ENCODE data around the gene FHDC1.

Gene FHDC1

DNA sequence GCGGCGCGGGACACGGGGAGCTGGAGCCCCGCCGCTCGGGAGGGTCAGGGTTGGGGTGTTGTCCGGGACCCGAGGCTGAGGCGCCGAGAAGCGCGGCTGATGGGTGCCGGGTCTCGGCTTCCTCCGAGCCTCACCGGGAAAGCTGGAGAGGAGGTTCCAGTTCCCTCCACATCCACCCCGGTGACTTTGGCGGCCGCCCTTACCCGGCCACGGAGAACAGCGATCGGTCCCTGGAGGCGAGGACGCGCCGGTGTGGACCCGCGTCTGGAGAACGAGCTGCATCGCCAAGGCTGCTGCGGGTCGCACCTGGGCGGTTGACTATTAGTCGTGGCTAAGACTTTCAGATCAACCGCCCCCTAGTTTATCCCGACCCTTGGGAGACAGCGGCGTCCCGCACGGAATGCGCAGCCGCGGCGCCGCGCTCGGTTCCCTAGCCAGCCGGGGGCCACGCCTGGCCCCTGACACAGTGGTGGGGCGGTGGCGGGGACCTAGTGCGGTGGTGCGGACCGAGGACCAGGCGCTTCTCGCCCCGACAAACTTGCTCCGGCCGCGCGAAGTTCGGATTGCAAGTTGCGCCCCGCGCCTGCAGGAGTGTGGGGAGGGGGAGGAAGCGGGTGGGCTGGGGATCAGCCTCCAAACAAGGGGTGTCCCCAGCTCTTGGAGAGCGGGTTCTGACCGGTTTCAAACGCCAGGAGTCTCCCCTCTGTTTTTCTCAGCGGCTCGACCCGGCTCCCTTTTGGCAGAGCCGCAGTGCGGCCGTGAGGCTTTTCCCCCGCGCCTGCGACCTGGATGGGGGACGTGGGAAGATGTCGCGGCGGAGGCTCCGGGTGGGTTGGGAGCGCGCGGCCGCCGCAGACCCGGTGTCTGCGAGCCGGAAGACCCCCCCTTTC is 568 bp downstream of the FHDC1 start:
- peak overlapping the region; percentile 49 for H3K27ac ChIP-seq (ENCODE audit: low read depth, low read length)
- H3K36me3 ChIP-seq (ENCODE audit: control insufficient read depth, insufficient read depth, low read length): no peaks in the 10 kb centered on the region
- H4K5ac ChIP-seq (ENCODE audit: low read length): no peak overlapping the region
- peak overlapping the region; percentile 95 for H3K56ac ChIP-seq (ENCODE audit: low read length)
- H3K79me1 ChIP-seq (ENCODE audit: low read length): peaks cover 11% of the 10 kb centered on the region
- H3K4me1 ChIP-seq (ENCODE audit: control insufficient read depth, low read depth, low read length): no peaks in the 10 kb centered on the region
- no peak overlapping the region for H2AK5ac ChIP-seq (ENCODE audit: low read length)
- peak overlapping the region; percentile 85 for H3K4me3 ChIP-seq (ENCODE audit: low read length)
- H4K8ac ChIP-seq (ENCODE audit: low read depth, low read length): no peak overlapping the region
- peak; percentile 71 for DNase-seq
- H2BK15ac ChIP-seq (replicated peaks; ENCODE audit: low read depth): no peak overlapping the region
- no peak overlapping the region for H2BK120ac ChIP-seq (ENCODE audit: low read depth, low read length)
- no CpG with 5 or more reads among the region's 93 CpGs for WGBS (ENCODE audit: extremely low coverage, insufficient coverage, low lambda C conversion rate)
- H3K79me2 ChIP-seq (ENCODE audit: control insufficient read depth, insufficient read depth, low read length): peaks cover 26% of the 10 kb centered on the region
- H3K4ac ChIP-seq (ENCODE audit: low read depth, low read length): peak overlapping the region; percentile 62
- peak overlapping the region; percentile 89 for H3K9ac ChIP-seq (ENCODE audit: low read length)
- peak overlapping the region; percentile 87 for H3K4me2 ChIP-seq (ENCODE audit: low read length)
- H2BK5ac ChIP-seq (ENCODE audit: low read length): no peak overlapping the region
- H3K23ac ChIP-seq (ENCODE audit: low read length): peak overlapping the region; percentile 45
- H3K18ac ChIP-seq (ENCODE audit: low read length): peak overlapping the region; percentile 71
- H3K27me3 ChIP-seq (ENCODE audit: insufficient read depth, low read length, poor library complexity): no peaks in the 10 kb centered on the region

DNA sequence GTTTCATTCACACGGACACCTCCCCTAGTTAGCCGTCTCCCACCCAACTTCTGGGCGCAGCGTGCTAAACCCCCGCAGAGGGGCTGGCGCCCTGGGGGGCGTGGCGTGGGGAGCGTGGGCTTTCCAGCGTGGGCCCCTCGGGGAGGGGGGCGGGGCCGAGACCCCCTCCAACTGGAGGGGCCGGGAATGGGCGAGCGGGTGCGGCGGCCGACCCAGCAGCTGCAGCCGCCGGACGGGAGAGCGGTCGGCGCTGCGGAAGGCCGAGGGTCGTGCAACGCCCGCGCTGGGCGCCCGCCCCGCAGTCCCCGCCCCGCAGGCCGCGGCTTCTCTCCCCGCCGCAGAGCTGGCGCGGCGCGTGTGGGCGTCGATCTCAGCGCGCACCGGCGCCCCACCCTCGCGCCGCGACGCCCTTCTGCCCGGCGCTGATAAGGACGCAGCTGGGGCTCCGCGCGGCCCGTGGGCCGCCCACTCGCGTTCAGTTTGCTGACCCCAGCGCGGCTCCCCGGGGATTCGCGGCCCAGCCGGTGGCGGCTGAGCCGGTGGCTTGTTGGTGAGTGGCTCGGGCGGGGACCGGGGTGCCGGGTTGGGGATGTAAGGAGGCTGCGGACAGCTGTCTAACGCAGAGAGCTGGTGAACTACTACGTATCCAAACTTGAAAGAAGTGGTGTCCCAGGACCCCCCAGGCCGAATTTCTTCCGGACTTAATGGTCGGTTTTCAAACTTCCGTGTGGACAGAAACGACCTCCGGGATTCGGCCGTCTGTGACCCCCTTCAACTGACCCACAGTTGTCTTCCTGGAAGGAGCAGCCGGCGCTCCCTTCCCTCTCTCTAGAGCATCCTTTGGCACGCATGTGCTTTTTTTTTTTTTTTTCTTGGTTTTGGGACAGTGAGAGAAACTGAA is 1.5 kb downstream of the FHDC1 start:
- H3K27me3 ChIP-seq (ENCODE audit: insufficient read depth, low read length, poor library complexity): no peaks in the 10 kb centered on the region
- WGBS (ENCODE audit: extremely low coverage, insufficient coverage, low lambda C conversion rate): no CpG with 5 or more reads among the region's 91 CpGs

DNA sequence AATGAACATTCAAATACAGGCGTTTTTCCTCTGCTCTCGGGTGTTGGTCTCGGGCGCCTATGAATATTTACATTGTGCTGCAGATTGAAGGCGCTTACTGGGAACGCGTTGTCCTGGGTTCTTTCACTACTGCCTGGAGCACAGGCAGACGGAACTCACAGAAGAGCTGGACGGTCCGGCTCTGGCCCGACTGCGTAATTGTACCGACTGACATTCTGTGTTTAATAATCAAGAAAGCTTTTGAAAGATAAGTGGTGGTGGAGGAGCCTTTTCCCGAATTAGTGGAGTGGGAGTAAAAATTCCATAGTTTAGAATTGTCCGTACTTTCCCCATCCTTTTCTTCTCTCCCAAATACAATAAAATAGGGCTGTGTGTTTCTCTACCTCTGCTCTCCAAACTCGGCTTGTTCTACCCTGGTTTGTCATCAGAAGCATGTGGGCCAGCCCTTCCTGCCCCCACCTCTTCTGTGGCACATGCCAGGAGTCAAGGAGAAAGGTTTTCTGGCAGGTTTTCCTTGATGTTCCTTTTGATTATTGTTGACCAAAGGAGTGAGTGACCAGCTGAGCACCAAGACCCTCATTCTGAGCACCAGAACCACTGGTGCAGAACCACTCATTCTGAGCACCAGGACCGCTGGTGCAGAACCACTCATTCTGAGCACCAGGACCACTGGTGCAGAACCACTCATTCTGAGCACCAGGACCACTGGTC is 2.3 kb downstream of the FHDC1 start:
- peaks cover 4% of the 10 kb centered on the region for H3K4me1 ChIP-seq (ENCODE audit: control insufficient read depth, low read depth, low read length)
- H2BK120ac ChIP-seq (ENCODE audit: low read depth, low read length): no peak overlapping the region
- no peaks in the 10 kb centered on the region for H3K27me3 ChIP-seq (ENCODE audit: insufficient read depth, low read length, poor library complexity)
- H3K4me3 ChIP-seq (ENCODE audit: low read length): no peak overlapping the region
- H4K8ac ChIP-seq (ENCODE audit: low read depth, low read length): no peak overlapping the region
- peak overlapping the region; percentile 87 for H3K4me2 ChIP-seq (ENCODE audit: low read length)
- H3K18ac ChIP-seq (ENCODE audit: low read length): no peak overlapping the region
- H2BK15ac ChIP-seq (replicated peaks; ENCODE audit: low read depth): no peak overlapping the region
- DNase-seq: no peak
- H3K79me2 ChIP-seq (ENCODE audit: control insufficient read depth, insufficient read depth, low read length): peaks cover 34% of the 10 kb centered on the region
- H3K36me3 ChIP-seq (ENCODE audit: control insufficient read depth, insufficient read depth, low read length): no peaks in the 10 kb centered on the region
- no peak overlapping the region for H2BK5ac ChIP-seq (ENCODE audit: low read length)
- H3K9ac ChIP-seq (ENCODE audit: low read length): peak overlapping the region; percentile 32
- no peak overlapping the region for H3K4ac ChIP-seq (ENCODE audit: low read depth, low read length)
- no peak overlapping the region for H4K5ac ChIP-seq (ENCODE audit: low read length)
- H3K23ac ChIP-seq (ENCODE audit: low read length): no peak overlapping the region
- peaks cover 19% of the 10 kb centered on the region for H3K79me1 ChIP-seq (ENCODE audit: low read length)
- H3K56ac ChIP-seq (ENCODE audit: low read length): peak overlapping the region; percentile 42
- no peak overlapping the region for H2AK5ac ChIP-seq (ENCODE audit: low read length)
- WGBS (ENCODE audit: extremely low coverage, insufficient coverage, low lambda C conversion rate): no CpG with 5 or more reads among the region's 17 CpGs
- no peak overlapping the region for H3K27ac ChIP-seq (ENCODE audit: low read depth, low read length)

More for the DNA sequence above, 1.5 kb downstream of the FHDC1 start:
- H3K9ac ChIP-seq (ENCODE audit: low read length): peak overlapping the region; percentile 89
- H2BK15ac ChIP-seq (replicated peaks; ENCODE audit: low read depth): no peak overlapping the region
- H2BK5ac ChIP-seq (ENCODE audit: low read length): no peak overlapping the region
- no peaks in the 10 kb centered on the region for H3K36me3 ChIP-seq (ENCODE audit: control insufficient read depth, insufficient read depth, low read length)
- H3K23ac ChIP-seq (ENCODE audit: low read length): no peak overlapping the region
- no peak overlapping the region for H4K8ac ChIP-seq (ENCODE audit: low read depth, low read length)
- no peak overlapping the region for H4K5ac ChIP-seq (ENCODE audit: low read length)
- DNase-seq: no peak
- peaks cover 16% of the 10 kb centered on the region for H3K79me1 ChIP-seq (ENCODE audit: low read length)
- no peak overlapping the region for H2BK120ac ChIP-seq (ENCODE audit: low read depth, low read length)
- H3K18ac ChIP-seq (ENCODE audit: low read length): peak overlapping the region; percentile 71
- no peak overlapping the region for H3K27ac ChIP-seq (ENCODE audit: low read depth, low read length)
- H3K4ac ChIP-seq (ENCODE audit: low read depth, low read length): peak overlapping the region; percentile 62
- H3K4me1 ChIP-seq (ENCODE audit: control insufficient read depth, low read depth, low read length): no peaks in the 10 kb centered on the region
- H3K79me2 ChIP-seq (ENCODE audit: control insufficient read depth, insufficient read depth, low read length): peaks cover 33% of the 10 kb centered on the region
- H3K56ac ChIP-seq (ENCODE audit: low read length): peak overlapping the region; percentile 95
- peak overlapping the region; percentile 87 for H3K4me2 ChIP-seq (ENCODE audit: low read length)
- no peak overlapping the region for H2AK5ac ChIP-seq (ENCODE audit: low read length)
- peak overlapping the region; percentile 85 for H3K4me3 ChIP-seq (ENCODE audit: low read length)

DNA sequence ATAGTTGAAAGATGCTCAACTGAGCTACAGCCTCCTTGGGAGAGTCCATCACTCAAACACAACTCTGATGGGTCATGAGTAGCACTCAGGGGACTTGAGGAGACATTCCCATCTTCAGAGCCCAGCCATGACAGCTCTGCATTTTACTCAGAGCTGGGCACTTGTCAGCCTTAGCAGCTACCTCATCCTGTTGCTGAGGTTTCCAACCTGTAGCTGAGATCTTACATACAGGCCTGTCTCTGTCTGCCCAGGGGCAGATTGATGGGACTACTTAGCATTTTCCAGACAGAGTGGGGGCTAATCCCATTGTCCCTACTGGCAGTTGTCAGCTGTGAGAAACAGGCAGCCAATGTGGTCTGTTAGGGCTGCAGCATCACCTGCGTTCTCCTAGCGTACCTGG is 3.5 kb downstream of the FHDC1 start:
- Histone ChIP-seq H2AK5ac (ENCODE audit: low read length) (no peak overlapping the region), H3K36me3 (ENCODE audit: control insufficient read depth, insufficient read depth, low read length) (no peaks in the 10 kb centered on the region), H3K4me3 (ENCODE audit: low read length) (no peak overlapping the region), H3K23ac (ENCODE audit: low read length) (no peak overlapping the region), H3K4ac (ENCODE audit: low read depth, low read length) (no peak overlapping the region), H3K9ac (ENCODE audit: low read length) (no peak overlapping the region), H3K79me1 (ENCODE audit: low read length) (peaks cover 19% of the 10 kb centered on the region), H3K79me2 (ENCODE audit: control insufficient read depth, insufficient read depth, low read length) (peaks cover 36% of the 10 kb centered on the region), H2BK5ac (ENCODE audit: low read length) (no peak overlapping the region), H3K18ac (ENCODE audit: low read length) (no peak overlapping the region), H3K4me2 (ENCODE audit: low read length) (no peak overlapping the region), H3K4me1 (ENCODE audit: control insufficient read depth, low read depth, low read length) (peaks cover 6% of the 10 kb centered on the region), H3K56ac (ENCODE audit: low read length) (no peak overlapping the region), H4K8ac (ENCODE audit: low read depth, low read length) (no peak overlapping the region), H3K27me3 (ENCODE audit: insufficient read depth, low read length, poor library complexity) (no peaks in the 10 kb centered on the region), H4K5ac (ENCODE audit: low read length) (no peak overlapping the region), H2BK15ac (replicated peaks; ENCODE audit: low read depth) (no peak overlapping the region), H3K27ac (ENCODE audit: low read depth, low read length) (no peak overlapping the region), H2BK120ac (ENCODE audit: low read depth, low read length) (no peak overlapping the region)
- WGBS (ENCODE audit: extremely low coverage, insufficient coverage, low lambda C conversion rate): no CpG with 5 or more reads among the region's 2 CpGs
- DNase-seq: peak; percentile 52

DNA sequence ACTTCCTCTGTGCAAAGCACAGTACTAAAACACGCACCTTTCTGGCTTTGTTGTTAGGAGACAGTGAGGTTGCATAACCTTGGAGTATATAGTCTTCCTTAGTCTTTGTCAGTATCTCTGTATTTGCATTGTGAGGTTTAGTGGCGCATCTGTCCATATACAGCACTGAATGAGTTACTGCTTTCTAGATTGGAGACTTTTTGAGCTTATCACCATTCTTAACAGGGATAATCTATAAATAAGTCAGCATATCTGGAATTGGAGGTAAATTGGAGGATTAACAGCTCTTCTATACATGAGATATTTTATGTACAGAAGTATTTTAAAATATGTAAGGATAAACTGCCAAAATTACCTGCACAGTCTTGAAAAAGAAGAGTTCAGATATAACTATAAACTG is 4.3 kb downstream of the FHDC1 start:
- Histone ChIP-seq H3K4ac (ENCODE audit: low read depth, low read length) (no peak overlapping the region), H2BK120ac (ENCODE audit: low read depth, low read length) (no peak overlapping the region), H3K56ac (ENCODE audit: low read length) (no peak overlapping the region), H3K23ac (ENCODE audit: low read length) (no peak overlapping the region), H3K9ac (ENCODE audit: low read length) (no peak overlapping the region), H3K79me1 (ENCODE audit: low read length) (peaks cover 19% of the 10 kb centered on the region), H2BK5ac (ENCODE audit: low read length) (no peak overlapping the region), H3K36me3 (ENCODE audit: control insufficient read depth, insufficient read depth, low read length) (no peaks in the 10 kb centered on the region), H3K27ac (ENCODE audit: low read depth, low read length) (no peak overlapping the region), H3K18ac (ENCODE audit: low read length) (no peak overlapping the region), H3K79me2 (ENCODE audit: control insufficient read depth, insufficient read depth, low read length) (peaks cover 39% of the 10 kb centered on the region), H4K5ac (ENCODE audit: low read length) (no peak overlapping the region), H2AK5ac (ENCODE audit: low read length) (no peak overlapping the region), H2BK15ac (replicated peaks; ENCODE audit: low read depth) (no peak overlapping the region), H3K4me3 (ENCODE audit: low read length) (no peak overlapping the region), H3K4me2 (ENCODE audit: low read length) (no peak overlapping the region), H4K8ac (ENCODE audit: low read depth, low read length) (no peak overlapping the region), H3K4me1 (ENCODE audit: control insufficient read depth, low read depth, low read length) (peaks cover 6% of the 10 kb centered on the region), H3K27me3 (ENCODE audit: insufficient read depth, low read length, poor library complexity) (no peaks in the 10 kb centered on the region)
- DNase-seq: no peak
- no CpG with 5 or more reads among the region's 2 CpGs for WGBS (ENCODE audit: extremely low coverage, insufficient coverage, low lambda C conversion rate)
